Ectodermal cell (in vitro differentiated cells): ENCODE results near the gene WNT7B.

Experiments
- H3K27ac ChIP-seq: 2 replicates; pipeline ENCODE4 v1.7.0; 2013; ENCODE audit warnings: mild to moderate bottlenecking, low read depth, low read length; ENCODE audit not compliant: insufficient read depth, poor library complexity, severe bottlenecking
- H3K27me3 ChIP-seq: 2 replicates; pipeline ENCODE4 v1.7.0; 2013; ENCODE audit warnings: mild to moderate bottlenecking, low read length; ENCODE audit not compliant: insufficient read depth, control insufficient read depth, poor library complexity, severe bottlenecking
- H3K36me3 ChIP-seq: one replicate; pipeline ENCODE4 v1.7.0; 2013; ENCODE audit warnings: low read length; ENCODE audit not compliant: control insufficient read depth, insufficient read depth
- H3K4me1 ChIP-seq: one replicate; pipeline ENCODE4 v1.7.0; 2013; ENCODE audit warnings: low read length; ENCODE audit not compliant: control insufficient read depth, insufficient read depth
- H3K4me3 ChIP-seq: 2 replicates; pipeline ENCODE4 v1.7.0; 2013; ENCODE audit warnings: low read depth, low read length, control low read depth; ENCODE audit not compliant: insufficient read depth
- H3K9me3 ChIP-seq: 2 replicates; pipeline ENCODE4 v1.7.0; 2013; ENCODE audit warnings: mild to moderate bottlenecking, low read length, moderate library complexity; ENCODE audit not compliant: control insufficient read depth
- WGBS, 2 experiments: methylation state at CpG; one replicate each; pipeline ENCODE4 v1.1.7; 2013; ENCODE audit warnings: missing lambda C conversion rate in 2 of 2; 5-methylcytosine and 5-hydroxymethylcytosine counted together

WNT7B gene

DNA sequence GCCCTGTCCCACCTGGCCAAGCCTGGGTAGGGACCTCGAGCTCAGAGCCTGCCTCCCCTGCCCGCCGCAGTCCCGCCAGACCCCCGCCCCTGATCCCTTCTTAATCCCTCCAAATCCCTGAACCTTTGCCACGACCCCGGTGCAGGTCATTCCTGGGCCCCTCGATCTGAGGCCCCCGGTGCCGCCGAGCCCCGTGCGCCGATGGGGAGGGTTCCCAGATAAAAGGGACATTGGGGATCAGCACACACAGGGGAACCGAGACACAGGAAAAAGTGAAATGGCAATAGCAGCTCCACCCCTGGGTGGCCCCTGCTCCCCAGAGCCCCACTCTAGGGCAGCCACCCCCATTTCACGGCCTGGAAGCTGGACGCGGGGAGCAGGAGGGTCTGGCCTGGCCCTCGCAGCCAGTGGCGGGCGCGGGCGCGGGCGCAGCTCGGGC is 1.3 kb upstream of the WNT7B start:
- Histone ChIP-seq H3K27ac (no peak overlapping the region), H3K9me3 (no peaks in the 10 kb centered on the region), H3K4me3 (peak overlapping the region; percentile 43), H3K36me3 (no peaks in the 10 kb centered on the region), H3K27me3 (peaks cover 63% of the 10 kb centered on the region), H3K4me1 (peaks cover 20% of the 10 kb centered on the region)
- WGBS, 2 experiments = 4 to 6% methylated on average over 26 of the region's 26 CpGs

DNA sequence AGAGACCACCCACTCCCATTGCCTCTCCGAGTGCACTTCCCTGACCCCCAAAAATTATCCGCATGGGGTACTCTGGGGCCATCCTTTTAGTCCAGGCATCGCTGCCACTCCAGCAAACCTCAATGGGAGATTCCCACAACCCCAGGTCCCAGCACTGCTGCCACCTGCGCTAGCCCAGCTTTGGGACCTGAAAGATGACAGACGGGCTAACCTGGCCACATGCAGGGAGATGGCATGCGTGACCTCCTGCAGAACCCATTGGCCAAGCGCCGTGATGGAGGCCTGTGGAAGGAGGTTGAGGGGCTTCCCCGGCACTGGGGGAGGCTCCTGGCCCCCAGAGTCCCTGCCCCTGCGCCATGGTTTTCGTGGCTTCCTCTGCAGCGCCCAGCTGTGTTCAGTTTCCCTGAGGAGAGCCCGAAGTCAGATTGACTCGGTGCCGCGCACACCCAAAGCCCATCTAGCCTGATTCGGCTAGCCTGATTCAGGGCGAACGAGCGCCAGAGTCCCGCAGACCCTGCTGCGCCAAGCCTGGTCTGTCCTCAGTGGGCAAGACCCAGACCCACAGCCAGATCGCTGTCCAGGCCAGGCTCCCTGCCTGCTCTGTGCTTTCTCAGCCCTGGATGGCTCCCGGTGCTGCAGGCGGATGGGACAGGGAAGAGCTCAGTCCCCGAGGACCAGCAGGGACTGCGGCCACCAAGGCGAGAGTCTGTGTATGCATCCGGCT is 751 bp upstream of the WNT7B start:
- H3K27me3 ChIP-seq = peaks cover 69% of the 10 kb centered on the region
- no peak overlapping the region for H3K4me3 ChIP-seq
- peaks cover 20% of the 10 kb centered on the region for H3K4me1 ChIP-seq
- H3K27ac ChIP-seq = no peak overlapping the region
- H3K36me3 ChIP-seq = no peaks in the 10 kb centered on the region
- 7% methylated on average over 29 of the region's 29 CpGs for WGBS, 2 experiments
- no peaks in the 10 kb centered on the region for H3K9me3 ChIP-seq

DNA sequence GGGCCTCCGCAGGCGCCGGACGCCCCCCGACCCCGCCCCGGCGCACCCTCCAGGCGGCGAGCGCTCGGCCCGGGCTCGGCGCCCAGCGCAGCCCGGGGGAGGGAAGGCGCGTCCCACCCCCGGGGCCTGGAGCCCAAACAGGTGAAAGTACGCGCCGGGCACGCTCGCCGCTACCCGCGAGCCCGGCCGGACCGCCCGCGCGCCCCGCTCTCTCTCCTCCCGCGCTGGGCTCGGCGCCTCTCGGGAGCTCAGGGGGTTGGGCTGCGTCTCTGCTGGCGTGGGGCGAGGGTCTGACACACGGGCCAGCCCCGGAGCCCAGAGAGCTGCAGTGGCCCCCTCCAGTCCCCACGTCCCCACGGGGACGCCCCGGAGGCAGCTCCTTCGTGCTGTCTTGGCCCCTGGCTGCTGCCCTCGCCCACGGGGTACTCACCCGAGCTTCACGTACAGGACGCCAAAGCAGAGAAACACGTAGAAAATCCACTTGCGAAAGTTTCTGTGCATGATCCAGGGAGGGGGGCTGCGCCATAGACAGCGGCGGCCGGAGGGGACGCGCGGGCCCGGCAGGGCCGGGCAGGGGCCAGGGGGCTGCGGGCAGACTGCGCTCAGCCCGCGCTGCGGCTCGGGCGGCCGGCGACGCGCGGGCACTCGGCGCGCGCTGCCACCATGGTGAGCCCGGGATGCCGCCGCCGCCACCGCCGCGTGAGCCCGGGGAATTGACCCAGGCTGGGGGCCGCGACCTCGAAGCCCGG is 534 bp downstream of the WNT7B start:
- Histone ChIP-seq H3K4me1 (peaks cover 20% of the 10 kb centered on the region), H3K36me3 (no peaks in the 10 kb centered on the region), H3K4me3 (peak overlapping the region; percentile 46), H3K27ac (no peak overlapping the region), H3K27me3 (peaks cover 82% of the 10 kb centered on the region), H3K9me3 (no peaks in the 10 kb centered on the region)
- WGBS, 2 experiments = 1% methylated on average over 94 of the region's 94 CpGs

DNA sequence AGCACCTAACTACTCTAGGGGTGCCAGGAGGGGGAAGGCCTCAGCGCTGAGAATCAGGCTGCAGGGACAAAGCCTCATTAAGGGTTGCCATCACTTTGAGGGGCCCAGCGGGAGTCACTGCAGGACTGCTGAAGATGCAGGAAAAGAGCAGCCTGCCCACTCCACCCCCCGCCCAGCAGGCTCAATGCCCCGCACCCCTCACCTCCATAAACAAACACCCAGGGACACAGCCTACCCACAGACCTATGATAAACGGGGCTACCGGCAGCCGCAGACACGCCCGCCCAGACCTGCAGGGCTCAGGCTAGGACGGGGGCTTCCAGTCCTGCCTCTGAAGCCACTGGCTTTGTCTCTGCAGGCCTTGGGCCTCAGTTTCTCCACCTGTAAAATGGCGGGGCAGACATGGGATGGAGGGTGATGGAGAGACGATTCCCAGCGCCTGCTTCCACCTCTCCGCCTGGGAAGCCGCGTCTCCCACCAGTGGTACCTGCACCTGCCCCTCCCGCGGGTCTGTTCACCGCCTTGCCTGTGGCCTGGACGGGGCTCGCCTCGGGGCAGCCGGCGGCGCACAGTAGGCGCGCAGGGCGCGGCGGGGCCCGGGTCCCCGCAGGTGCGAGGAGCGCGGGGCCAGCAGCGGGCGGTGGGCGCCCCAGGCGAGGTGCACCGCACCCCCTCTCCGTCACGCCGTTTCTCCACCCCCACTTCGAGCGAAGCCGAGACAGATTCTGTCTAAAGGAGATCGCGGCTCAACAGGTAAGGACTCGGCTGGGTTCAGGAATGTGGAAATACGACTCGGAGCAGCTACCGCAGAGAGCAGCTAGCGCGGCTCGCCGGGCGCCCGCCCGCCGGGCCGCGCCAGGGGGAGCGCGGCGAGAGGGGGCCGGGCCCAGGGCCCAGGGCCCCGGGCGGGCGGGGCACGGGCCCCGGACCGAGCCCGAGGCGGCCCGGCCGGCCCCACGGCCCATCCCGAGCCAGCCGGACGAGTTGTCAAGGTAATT is 1.5 kb downstream of the WNT7B start:
- Histone ChIP-seq H3K36me3 (no peaks in the 10 kb centered on the region), H3K27me3 (peaks cover 92% of the 10 kb centered on the region), H3K9me3 (no peaks in the 10 kb centered on the region), H3K4me1 (peaks cover 23% of the 10 kb centered on the region), H3K27ac (no peak overlapping the region), H3K4me3 (peak overlapping the region; percentile 36)
- WGBS, 2 experiments = 2 to 3% methylated on average over 80 of the region's 80 CpGs

DNA sequence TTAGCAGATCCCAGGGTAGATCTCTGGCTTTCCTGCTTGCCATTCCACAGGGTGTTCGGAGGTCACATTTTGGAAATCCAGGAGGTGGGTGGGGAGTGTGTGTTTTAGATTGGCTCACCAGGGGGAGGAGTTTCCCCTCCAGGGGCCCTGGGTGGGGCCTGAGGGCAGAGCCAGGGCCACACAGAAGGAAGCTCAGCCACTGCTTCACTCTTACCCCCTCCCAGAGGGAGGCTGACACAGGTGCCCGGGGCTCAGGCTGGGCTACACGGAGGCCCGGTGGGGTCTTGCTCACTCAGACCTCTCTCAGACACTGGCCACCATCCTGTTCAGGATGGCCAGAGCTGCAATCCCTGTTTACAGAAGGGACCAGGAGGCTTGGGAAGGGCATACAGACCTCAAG is 2.5 kb downstream of the WNT7B start:
- no peak overlapping the region for H3K27ac ChIP-seq
- H3K4me1 ChIP-seq = peaks cover 31% of the 10 kb centered on the region
- no peaks in the 10 kb centered on the region for H3K9me3 ChIP-seq
- no peaks in the 10 kb centered on the region for H3K36me3 ChIP-seq
- H3K27me3 ChIP-seq = peaks cover 96% of the 10 kb centered on the region
- peak overlapping the region; percentile 36 for H3K4me3 ChIP-seq
- 25% methylated on average over 4 of the region's 4 CpGs for WGBS, 2 experiments

DNA sequence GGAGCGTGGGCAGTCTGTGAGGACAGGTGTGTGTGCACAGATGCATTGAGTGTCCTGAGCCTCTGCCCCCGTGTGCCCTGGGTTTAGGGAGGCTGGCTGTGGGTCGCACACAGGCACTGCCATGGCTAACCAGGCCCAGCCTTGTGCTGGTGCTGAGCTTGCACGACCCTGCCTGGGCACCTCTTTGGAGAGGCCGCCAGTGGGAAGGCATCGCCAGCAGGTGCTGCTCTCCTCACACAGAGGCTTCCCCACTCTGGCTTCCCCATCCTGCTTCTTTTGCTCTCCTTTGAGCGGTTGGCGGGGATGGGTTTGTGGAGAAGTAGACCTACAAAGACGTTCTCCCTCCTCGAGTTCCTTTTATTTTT is 4.1 kb downstream of the WNT7B start:
- Histone ChIP-seq H3K9me3 (no peaks in the 10 kb centered on the region), H3K27me3 (peaks cover 85% of the 10 kb centered on the region), H3K4me1 (peaks cover 27% of the 10 kb centered on the region), H3K27ac (no peak overlapping the region), H3K4me3 (peak overlapping the region; percentile 19), H3K36me3 (no peaks in the 10 kb centered on the region)
- WGBS, 2 experiments = 63 to 68% methylated on average over 10 of the region's 10 CpGs

DNA sequence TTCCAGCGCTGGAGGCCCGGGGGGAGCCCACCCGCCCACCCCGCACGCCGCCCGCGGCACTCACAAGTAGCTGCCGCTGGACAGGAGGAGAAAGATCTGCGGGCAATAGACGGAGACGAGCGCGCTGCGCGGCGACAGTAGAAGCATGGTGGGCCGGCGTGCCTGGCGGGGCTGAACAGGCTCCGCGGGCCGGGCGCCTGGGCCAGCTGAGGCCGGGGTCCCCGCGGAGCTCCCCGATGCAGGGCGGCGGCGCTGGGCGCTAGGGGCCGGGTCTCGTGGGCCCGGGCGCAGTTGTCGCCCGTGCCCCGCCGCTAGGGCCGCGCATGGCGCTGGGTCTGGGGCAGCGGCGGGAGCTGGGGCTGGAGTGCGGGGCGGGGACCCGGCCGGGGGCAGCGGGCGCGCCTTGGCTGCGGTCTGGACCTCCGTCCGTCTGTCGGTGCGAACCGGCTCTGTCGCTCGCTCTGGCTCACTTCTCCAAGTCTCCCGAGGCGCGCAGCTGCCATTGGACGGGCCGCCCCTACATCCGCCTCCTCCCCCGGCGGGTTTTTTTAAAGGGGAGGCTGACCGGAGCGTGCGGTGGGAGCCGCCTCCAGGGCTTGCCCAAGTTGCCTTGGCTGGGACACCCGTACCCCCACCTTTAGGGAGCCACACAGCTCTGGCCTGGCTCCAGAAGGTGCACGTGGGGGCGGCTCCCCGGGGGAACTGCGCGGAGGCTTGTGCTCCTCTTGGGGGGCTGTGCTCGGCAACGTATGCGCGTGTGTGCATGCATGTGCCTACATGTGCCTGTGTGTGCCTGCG is 4.7 kb downstream of the WNT7B start:
- 11 to 12% methylated on average over 83 of the region's 83 CpGs for WGBS, 2 experiments
- Histone ChIP-seq H3K27me3 (peaks cover 79% of the 10 kb centered on the region), H3K9me3 (no peaks in the 10 kb centered on the region), H3K4me3 (peak overlapping the region; percentile 19), H3K4me1 (peaks cover 21% of the 10 kb centered on the region), H3K27ac (no peak overlapping the region), H3K36me3 (no peaks in the 10 kb centered on the region)

DNA sequence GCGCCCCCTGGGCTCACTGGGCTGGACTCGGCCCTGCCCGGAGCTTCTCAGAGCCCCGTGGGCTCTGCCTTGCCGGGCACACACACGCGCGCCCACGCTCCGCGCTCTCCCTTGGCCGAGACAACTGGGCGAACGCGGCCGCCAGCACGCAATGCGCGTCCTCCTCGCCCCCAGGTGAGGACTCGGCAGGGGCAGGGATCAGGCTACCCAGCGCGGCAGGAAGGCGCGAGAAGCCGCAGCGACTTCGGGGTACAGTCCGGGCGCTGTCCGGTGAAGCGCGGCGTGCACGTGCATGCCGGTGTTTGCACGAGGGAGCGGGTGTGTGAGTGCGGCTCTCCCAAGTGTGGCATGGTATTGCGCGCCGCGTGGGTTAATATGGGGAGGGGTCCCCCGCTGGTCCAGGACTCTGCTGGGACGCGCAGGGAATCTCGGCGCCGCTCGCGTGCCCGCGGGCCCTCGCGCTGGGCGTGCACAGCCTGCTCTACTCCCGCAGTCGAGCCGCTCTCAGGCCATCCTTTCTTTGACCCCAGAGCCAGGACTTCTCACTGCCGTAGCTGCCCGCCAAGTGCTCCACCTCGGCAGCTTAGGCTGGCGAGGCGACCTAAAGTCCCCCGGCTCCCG is 5.4 kb downstream of the WNT7B start:
- no peak overlapping the region for H3K27ac ChIP-seq
- no peaks in the 10 kb centered on the region for H3K36me3 ChIP-seq
- H3K27me3 ChIP-seq = peaks cover 71% of the 10 kb centered on the region
- no peaks in the 10 kb centered on the region for H3K9me3 ChIP-seq
- H3K4me3 ChIP-seq = peak overlapping the region; percentile 37
- 3% methylated on average over 66 of the region's 66 CpGs for WGBS, 2 experiments
- peaks cover 28% of the 10 kb centered on the region for H3K4me1 ChIP-seq

DNA sequence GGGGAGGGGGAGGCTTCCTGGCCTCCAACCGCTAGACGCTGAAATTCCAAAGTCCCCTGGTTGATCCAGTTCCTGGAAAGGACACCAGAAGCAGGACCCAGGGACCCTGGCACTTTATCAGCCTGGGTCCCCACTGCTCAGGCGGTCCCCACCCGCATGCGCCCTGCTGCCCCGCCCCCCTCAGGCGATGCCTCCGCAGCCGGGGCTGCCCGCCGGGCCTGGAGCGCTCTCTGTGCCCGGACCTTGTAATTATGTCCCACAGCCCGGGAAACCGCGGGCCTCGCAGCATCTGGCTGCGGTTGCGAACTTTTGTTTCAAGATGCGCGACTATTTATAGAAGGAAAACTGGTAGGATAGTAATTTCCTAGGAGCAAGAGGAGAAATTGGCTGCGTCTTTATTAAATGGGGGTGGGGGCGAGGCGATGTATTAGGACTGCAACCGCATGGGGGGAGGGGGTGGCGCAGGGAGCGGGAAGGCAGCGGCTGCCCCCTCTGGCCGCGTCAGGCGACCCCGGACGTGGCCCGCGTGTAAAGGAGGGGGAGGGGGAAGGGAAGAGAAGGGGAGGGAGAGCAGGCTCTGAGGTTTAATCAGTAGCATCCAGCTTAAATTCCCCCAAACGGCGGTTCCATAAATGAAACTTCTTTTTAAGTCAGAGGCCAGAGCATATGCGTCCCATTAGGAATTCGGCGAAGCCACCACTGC is 6.1 kb downstream of the WNT7B start:
- H3K27ac ChIP-seq = no peak overlapping the region
- peaks cover 34% of the 10 kb centered on the region for H3K4me1 ChIP-seq
- WGBS, 2 experiments = 2% methylated on average over 40 of the region's 40 CpGs
- H3K9me3 ChIP-seq = no peaks in the 10 kb centered on the region
- no peaks in the 10 kb centered on the region for H3K36me3 ChIP-seq
- peaks cover 65% of the 10 kb centered on the region for H3K27me3 ChIP-seq
- peak overlapping the region; percentile 37 for H3K4me3 ChIP-seq
